GM10847 (cell line): ENCODE data around the gene CHRNB4.

Experiments
- POLR2A ChIP-seq: IDR thresholded peaks from 2 replicates; pipeline ENCODE4 v1.6.1; 2011; ENCODE audit not compliant: insufficient read length; ENCODE audit errors: extremely low read depth

The CHRNB4 gene, protein sequence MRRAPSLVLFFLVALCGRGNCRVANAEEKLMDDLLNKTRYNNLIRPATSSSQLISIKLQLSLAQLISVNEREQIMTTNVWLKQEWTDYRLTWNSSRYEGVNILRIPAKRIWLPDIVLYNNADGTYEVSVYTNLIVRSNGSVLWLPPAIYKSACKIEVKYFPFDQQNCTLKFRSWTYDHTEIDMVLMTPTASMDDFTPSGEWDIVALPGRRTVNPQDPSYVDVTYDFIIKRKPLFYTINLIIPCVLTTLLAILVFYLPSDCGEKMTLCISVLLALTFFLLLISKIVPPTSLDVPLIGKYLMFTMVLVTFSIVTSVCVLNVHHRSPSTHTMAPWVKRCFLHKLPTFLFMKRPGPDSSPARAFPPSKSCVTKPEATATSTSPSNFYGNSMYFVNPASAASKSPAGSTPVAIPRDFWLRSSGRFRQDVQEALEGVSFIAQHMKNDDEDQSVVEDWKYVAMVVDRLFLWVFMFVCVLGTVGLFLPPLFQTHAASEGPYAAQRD

GRCh38 chr15:78641102-78641748, at the start of gene CHRNB4:
Gene CHRNB4, minus strand, starts transcription at chr15:78641210. Its CDS starts 77 bp downstream, at chr15:78641133.
- TF ChIP-seq POLR2A = no peak

DNA sequence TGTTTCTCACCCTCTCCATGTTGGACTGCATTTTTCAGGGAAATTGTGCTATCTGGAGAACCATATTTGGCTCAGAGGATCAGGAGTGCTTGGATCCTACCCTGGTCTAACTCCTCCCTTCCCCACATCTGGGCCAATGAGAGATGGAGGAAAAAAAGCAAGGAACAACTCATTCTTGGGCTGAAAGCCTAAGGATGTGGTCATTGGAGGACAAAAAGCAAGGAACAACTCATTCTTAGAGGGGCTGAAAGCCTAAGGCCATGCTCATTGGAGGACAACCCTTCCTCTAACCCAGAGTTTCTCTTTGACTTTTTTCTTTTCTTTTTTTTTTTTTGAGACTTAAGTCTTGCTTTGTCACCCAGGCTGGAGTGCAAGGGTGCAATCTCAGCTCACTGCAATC, 48.6 kb upstream of the CHRNB4 start:
- TF ChIP-seq POLR2A = no peak

- no peak for TF ChIP-seq POLR2A
Measured at GRCh38 chr15:78685925-78686324, 44.9 kb upstream of the CHRNB4 start.

DNA sequence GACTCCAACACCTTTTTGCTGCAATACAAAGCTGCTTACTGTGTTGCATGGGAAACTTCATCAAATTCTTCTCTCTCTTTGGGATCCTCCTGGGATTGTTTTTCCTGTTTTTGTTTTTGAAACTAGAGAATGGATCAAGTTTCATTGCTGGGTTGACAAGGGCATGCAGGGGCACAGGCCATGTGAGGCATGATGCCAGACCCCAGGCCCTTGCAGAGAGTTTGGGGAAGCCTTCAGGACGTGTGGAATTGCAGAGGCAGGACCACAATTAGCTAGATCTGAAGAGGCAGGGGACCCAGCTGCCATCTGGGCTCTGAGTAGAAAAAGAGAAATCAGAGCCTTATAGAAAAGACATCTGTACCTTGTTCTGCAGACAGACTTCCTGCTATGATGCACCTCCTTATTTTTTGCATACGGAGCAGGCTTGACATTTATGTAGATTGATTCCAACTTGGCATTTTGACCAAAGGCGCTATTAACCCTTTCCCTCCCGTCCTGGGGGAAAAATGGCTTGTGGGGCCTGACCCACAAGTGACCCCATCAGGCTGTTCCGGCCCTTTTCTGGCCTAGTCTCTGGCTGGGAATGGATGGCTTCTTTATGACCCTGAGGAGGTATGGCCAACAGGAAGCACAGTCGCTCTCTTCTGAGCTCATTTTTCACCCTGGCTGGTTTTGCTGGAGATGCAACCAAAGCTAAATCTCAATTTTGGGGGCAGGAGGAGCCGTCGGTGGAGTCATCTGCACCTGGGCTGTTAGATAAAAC, 44.3 kb upstream of the CHRNB4 start:
- TF ChIP-seq POLR2A = no peak

GRCh38 chr15:78684657-78685056, 43.6 kb upstream of the CHRNB4 start:
- TF ChIP-seq POLR2A = no peak

GRCh38 chr15:78682693-78683410, 41.8 kb upstream of the CHRNB4 start:
- TF ChIP-seq POLR2A = no peak

DNA sequence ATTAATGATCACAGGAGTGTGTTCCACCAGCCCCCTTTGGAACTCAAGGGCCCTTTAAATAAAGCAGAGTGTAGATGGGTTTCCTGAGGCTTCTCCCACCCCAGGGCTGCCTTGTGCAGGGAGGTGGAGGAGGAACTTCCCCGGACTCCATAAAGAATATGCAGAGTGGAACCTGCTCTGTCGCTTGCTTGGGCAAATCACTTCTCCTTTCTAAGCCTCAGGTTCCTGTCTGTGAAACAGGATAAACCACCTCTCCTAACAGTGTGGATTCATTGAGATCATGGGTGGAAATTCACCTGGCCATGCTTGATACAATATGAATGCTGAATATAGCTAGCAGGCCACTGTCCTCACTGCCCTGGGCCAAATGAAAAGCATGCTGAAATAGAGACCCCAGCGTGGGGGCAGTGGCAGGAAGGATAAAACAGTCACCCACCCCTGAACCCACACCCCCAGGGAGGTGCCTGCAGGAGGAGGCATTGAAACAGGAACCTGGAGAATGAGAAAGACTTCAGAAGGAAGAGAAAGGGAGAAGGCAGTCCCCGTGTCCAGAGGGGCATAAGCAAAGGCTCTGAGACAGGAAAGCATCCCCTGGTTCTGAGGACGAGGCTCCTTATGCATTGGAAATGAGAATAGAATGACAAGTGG, 41.1 kb upstream of the CHRNB4 start:
- TF ChIP-seq POLR2A = no peak

DNA sequence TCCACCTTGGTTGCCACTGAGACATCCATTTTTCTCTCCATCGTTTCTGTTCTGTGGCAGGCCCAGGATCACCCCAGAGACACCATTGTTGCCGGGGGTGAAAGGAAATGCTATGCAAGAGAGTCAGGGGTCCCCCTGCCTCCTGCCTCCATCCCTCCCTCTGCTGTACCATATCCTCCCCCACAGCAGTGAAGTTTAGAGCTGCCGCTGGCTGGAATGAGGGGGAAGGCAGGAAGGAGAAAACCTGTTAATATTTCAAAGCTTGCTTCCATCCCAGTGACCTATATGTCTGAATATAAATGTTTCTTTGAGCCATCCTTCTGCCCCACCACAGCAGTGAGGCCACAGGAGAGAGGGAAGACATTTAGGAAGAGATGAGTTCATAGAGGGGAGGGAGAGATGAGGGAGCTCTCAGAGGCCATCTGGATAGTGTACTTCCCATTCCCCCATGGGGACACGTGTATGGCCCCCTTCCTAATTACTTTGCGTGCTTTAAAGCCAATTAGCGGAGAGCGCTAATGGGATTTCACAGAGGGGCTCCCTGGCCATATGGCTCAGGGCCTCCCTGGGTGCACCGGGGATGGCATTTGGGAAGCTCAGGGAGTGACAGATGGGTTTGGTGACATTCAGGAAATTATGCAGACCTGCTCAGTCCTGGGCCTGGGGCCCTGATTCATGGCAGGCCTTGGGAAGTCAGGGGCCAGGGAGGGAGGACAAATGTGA, 40.4 kb upstream of the CHRNB4 start:
- TF ChIP-seq POLR2A = no peak

GRCh38 chr15:78680431-78681075, 39.5 kb upstream of the CHRNB4 start:
- no peak for TF ChIP-seq POLR2A

- TF ChIP-seq POLR2A = no peak
Measured at GRCh38 chr15:78679089-78679511, 38.1 kb upstream of the CHRNB4 start.

DNA sequence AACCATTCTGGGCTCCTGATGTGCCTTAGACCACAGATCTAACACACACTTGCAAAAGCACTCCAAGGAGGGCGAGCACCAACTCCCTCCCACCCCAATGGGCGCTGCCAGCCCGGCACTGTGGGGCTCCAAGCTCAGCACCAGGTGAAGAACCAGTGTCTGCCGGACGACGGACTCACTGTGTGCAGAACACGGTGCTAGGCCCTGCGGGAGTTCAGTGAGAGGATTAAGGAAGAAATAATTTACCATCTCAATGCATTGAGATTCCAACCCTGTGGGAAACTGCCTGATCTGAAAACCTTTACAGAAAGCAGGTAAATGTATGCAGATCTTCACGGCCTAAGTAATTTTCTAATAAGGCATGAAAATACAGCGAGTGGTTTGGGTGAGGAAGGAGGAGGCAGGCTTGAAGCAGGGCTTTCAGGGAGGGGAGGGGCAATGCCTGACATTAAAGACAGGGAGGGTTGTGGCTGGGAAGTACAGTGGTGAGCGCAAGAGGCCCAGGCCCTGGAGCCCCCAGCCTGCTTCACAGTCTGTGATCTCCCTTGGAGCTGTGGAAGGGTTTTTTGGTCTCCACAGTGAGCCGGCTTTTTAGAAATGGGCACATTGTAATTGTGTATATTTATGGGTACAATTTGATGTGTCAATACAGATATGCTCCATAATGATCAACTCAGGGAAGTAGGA, 35.6 kb upstream of the CHRNB4 start:
- no peak for TF ChIP-seq POLR2A

- no peak for TF ChIP-seq POLR2A
Measured at GRCh38 chr15:78675617-78676360, 34.8 kb upstream of the CHRNB4 start.
